IMR-90 (cell line): Measurements from ENCODE around the gene MRGPRF. TPM values are rescaled to one million over a fixed set of nuclear protein-coding genes. Genes with fewer than 3 reads are reported as not detected.

Source experiments
- ATAC-seq: fragments of 200-7000 bp; cut with Tn5 transposase; 2 replicates; pipeline ENCODE4 v1.9.1; 2020; ENCODE audit warnings: low read depth, mild to moderate bottlenecking, moderate library complexity
- BruUV-seq: library from RNA; stranded (reverse); fragments of 400-500 nt; replicated peaks from 2 replicates; lab custom pipeline; 2021; lab: Mats Ljungman, UMichigan
- CTCF ChIA-PET: fragments of 300-600 bp; formaldehyde crosslinking; extraction: SDS; loops from one replicate; lab custom pipeline; 2021; ENCODE audit warnings: antibody characterized with exemption; lab: Yijun Ruan, JAX
- POLR2A ChIA-PET: fragments of 300-600 bp; sonication (Branson Sonifier 250); formaldehyde crosslinking; loops from one replicate; lab custom pipeline; 2022; ENCODE audit warnings: antibody characterized with exemption; ENCODE audit not compliant: unreplicated experiment; lab: Charles Lee
- DNase-seq: peaks from one replicate; pipeline ENCODE4 v3.0.0; 2013
- H2AFZ ChIP-seq: replicated peaks from 2 replicates; pipeline ENCODE3; 2013; ENCODE audit warnings: low read length, mild to moderate bottlenecking; ENCODE audit not compliant: poor library complexity
- H2AK5ac ChIP-seq: 2 replicates; pipeline ENCODE4 v1.6.1; 2013; ENCODE audit warnings: low read depth, low read length, inconsistent platforms
- H2AK9ac ChIP-seq: replicated peaks from 2 replicates; pipeline ENCODE3; 2013; ENCODE audit warnings: mild to moderate bottlenecking, low read depth, low read length, moderate library complexity; ENCODE audit not compliant: poor library complexity
- H2BK120ac ChIP-seq: 2 replicates; pipeline ENCODE4 v1.6.1; 2013; ENCODE audit warnings: low read depth, low read length, inconsistent platforms
- H2BK15ac ChIP-seq: 3 replicates; pipeline ENCODE4 v1.6.1; 2013; ENCODE audit warnings: low read depth, low read length, inconsistent platforms
- H2BK20ac ChIP-seq: 2 replicates; pipeline ENCODE4 v1.6.1; 2013; ENCODE audit warnings: low read depth, mild to moderate bottlenecking, inconsistent platforms, low read length, moderate library complexity
- H2BK5ac ChIP-seq: 2 replicates; pipeline ENCODE4 v1.6.1; 2013; ENCODE audit warnings: mild to moderate bottlenecking, low read depth, low read length, inconsistent platforms; ENCODE audit not compliant: poor library complexity, severe bottlenecking
- H3K14ac ChIP-seq: replicated peaks from 2 replicates; pipeline ENCODE4 v1.6.1; 2013; ENCODE audit warnings: low read depth, low read length, inconsistent platforms
- H3K18ac ChIP-seq: 2 replicates; pipeline ENCODE4 v1.6.1; 2013; ENCODE audit warnings: low read depth, low read length, control low read depth
- H3K23ac ChIP-seq: 2 replicates; pipeline ENCODE4 v1.6.1; 2013; ENCODE audit warnings: low read depth, low read length, inconsistent platforms
- H3K27ac ChIP-seq: 2 replicates; pipeline ENCODE4 v1.5.1; 2013; ENCODE audit warnings: mild to moderate bottlenecking, control low read depth, low read length; ENCODE audit not compliant: insufficient read depth
- H3K27me3 ChIP-seq: 2 replicates; pipeline ENCODE4 v1.6.1; 2013; ENCODE audit warnings: low read length; ENCODE audit not compliant: control insufficient read depth, insufficient read depth
- H3K36me3 ChIP-seq: 2 replicates; pipeline ENCODE4 v1.6.1; 2013; ENCODE audit warnings: low read length, mixed read lengths; ENCODE audit not compliant: control insufficient read depth, insufficient read depth
- H3K4ac ChIP-seq: 2 replicates; pipeline ENCODE4 v1.6.1; 2013; ENCODE audit warnings: low read depth, low read length, inconsistent platforms
- H3K4me1 ChIP-seq: 2 replicates; pipeline ENCODE4 v1.6.1; 2013; ENCODE audit warnings: low read length, mixed read lengths; ENCODE audit not compliant: control insufficient read depth, insufficient read depth
- H3K4me2 ChIP-seq: 2 replicates; pipeline ENCODE4 v1.6.1; 2013; ENCODE audit warnings: low read depth, mild to moderate bottlenecking, control low read depth, low read length, moderate library complexity
- H3K4me3 ChIP-seq: 2 replicates; pipeline ENCODE4 v1.5.1; 2013; ENCODE audit warnings: low read depth, mild to moderate bottlenecking, control low read depth, low read length, moderate library complexity; ENCODE audit not compliant: insufficient read depth
- H3K56ac ChIP-seq: 2 replicates; pipeline ENCODE4 v1.6.1; 2013; ENCODE audit warnings: low read length, inconsistent platforms; ENCODE audit not compliant: insufficient read depth; ENCODE audit errors: extremely low read depth
- H3K79me1 ChIP-seq, 2 experiments: 2 replicates each; pipeline ENCODE4 v1.6.1; 2013; ENCODE audit warnings: low read length in 2 of 2, inconsistent platforms in 1 of 2, low read depth in 1 of 2
- H3K9ac ChIP-seq: 2 replicates; pipeline ENCODE4 v1.6.1; 2013; ENCODE audit warnings: low read depth, low read length, control low read depth
- H3K9me1 ChIP-seq: 2 replicates; pipeline ENCODE4 v1.6.1; 2013; ENCODE audit warnings: low read length, inconsistent platforms; ENCODE audit not compliant: insufficient read depth
- H3K9me3 ChIP-seq: 2 replicates; pipeline ENCODE4 v1.6.1; 2013; ENCODE audit warnings: low read length; ENCODE audit not compliant: control insufficient read depth, insufficient read depth
- H4K20me1 ChIP-seq: 2 replicates; pipeline ENCODE4 v1.6.1; 2013; ENCODE audit warnings: low read length, inconsistent platforms; ENCODE audit not compliant: insufficient read depth
- H4K5ac ChIP-seq: 2 replicates; pipeline ENCODE4 v1.6.1; 2013; ENCODE audit warnings: mild to moderate bottlenecking, low read depth, low read length, control low read depth
- H4K8ac ChIP-seq, 2 experiments: 2 replicates each; pipeline ENCODE4 v1.6.1; 2013; ENCODE audit warnings: low read depth in 2 of 2, low read length in 2 of 2, control low read depth in 1 of 2, inconsistent platforms in 1 of 2
- H4K91ac ChIP-seq: 2 replicates; pipeline ENCODE4 v1.6.1; 2013; ENCODE audit warnings: low read depth, low read length, inconsistent platforms; ENCODE audit not compliant: insufficient read depth
- FOS ChIP-seq: fragments of 150-350 bp; IDR thresholded peaks from 2 replicates; pipeline ENCODE4 v1.6.1; 2016; ENCODE audit warnings: low read depth, low read length
- MAFK ChIP-seq: IDR thresholded peaks from 2 replicates; pipeline ENCODE4 v1.6.1; 2012; ENCODE audit warnings: low read depth, low read length, improper control_type of control experiment
- MAZ ChIP-seq: IDR thresholded peaks from 2 replicates; pipeline ENCODE4 v1.6.1; 2012; ENCODE audit warnings: low read depth, mild to moderate bottlenecking, low read length, improper control_type of control experiment, moderate library complexity, borderline replicate concordance
- NFE2L2 ChIP-seq: fragments of 150-350 bp; IDR thresholded peaks from 2 replicates; pipeline ENCODE4 v1.6.1; 2016; ENCODE audit warnings: low read depth, mild to moderate bottlenecking, low read length
- POLR2A ChIP-seq: IDR thresholded peaks from 2 replicates; pipeline ENCODE4 v1.6.1; 2012; ENCODE audit warnings: mild to moderate bottlenecking, low read depth, low read length
- RCOR1 ChIP-seq: IDR thresholded peaks from 2 replicates; pipeline ENCODE4 v1.6.1; 2012; ENCODE audit warnings: mild to moderate bottlenecking, low read length, improper control_type of control experiment; ENCODE audit not compliant: insufficient replicate concordance
- RFX5 ChIP-seq: IDR thresholded peaks from 2 replicates; pipeline ENCODE4 v1.8.0; 2012; ENCODE audit warnings: low read depth, mild to moderate bottlenecking, low read length, moderate library complexity
- WGBS, 2 experiments: methylation state at CpG; one replicate each; pipeline versions ENCODE4 v1.1.5 to v1.1.7; 2013; ENCODE audit warnings: missing lambda C conversion rate in 2 of 2; ENCODE audit not compliant: insufficient read length in 1 of 2; ENCODE audit errors: extremely low coverage in 2 of 2; 5-methylcytosine and 5-hydroxymethylcytosine counted together
- dilution Hi-C: fragments of 300-500 bp; cut with HindIII; formaldehyde crosslinking; loops from one replicate; pipeline ENCODE4 v1.14.3; 2018; ENCODE audit warnings: low sequenced_read_pairs; ENCODE audit not compliant: unreplicated experiment
- in situ Hi-C: fragments of 300-500 bp; cut with MboI; formaldehyde crosslinking; loops from 3 replicates; pipeline ENCODE4 v1.14.3; 2019; ENCODE audit warnings: low sequenced_read_pairs, inconsistent platforms, mixed read lengths
- intact Hi-C: fragments of 100-400 bp; cut with micrococcal nuclease; formaldehyde crosslinking; loops from 2 replicates; pipeline ENCODE4 v1.10.0; 2022
- polyA plus RNA-seq, 3 experiments: library from polyadenylated mRNA; depleted of rRNA; stranded (reverse); fragments of >200 nt; gene quantifications; 2 replicates each; pipeline ENCODE4 v1.2.3, GENCODE V29; 2012; ENCODE audit warnings: low replicate concordance in 1 of 3
- total RNA-seq: library from RNA; depleted of rRNA; stranded (reverse); fragments of >200 nt; gene quantifications from 2 replicates; pipeline ENCODE4 v1.2.3, GENCODE V29; 2012
- TF ChIP-seq, protein P1 (sequence below): fragments of 150-350 bp; IDR thresholded peaks from 2 replicates; pipeline ENCODE4 v1.6.1; 2017; ENCODE audit warnings: mild to moderate bottlenecking, antibody characterized with exemption, low read length, low read depth
- TF ChIP-seq, protein P2 (sequence below): fragments of 150-350 bp; IDR thresholded peaks from 2 replicates; pipeline ENCODE4 v1.6.1; 2016; ENCODE audit warnings: low read depth, mild to moderate bottlenecking, low read length, moderate library complexity, borderline replicate concordance

The MRGPRF gene
- total and polyA plus RNA-seq, 2 of the 4 experiments (the other 2 are of a cell fraction): 6.3 to 28.8 TPM

DNA sequence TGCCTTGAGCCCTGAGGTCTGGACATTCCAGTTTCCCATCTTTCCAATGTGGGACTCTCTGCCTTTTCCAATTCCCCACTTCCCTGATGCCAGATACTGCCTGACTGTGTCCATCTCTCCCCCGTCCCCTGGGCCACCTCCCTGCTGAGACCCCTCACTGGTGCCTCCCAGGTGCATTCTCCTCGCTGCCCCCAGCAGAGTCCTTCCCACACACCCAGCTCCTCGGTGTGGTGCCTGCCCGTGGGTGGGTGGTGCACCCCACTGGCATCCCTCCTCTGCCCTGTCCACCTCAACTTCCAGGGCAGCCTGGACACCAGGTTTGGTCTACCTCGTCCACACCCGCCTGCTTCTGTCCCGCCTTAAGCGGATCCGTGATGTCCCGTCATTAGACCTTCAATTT is 4.9 kb upstream of the MRGPRF start:
- no peaks in the 10 kb centered on the region for H4K20me1 ChIP-seq
- no peak overlapping the region for H3K9ac ChIP-seq
- DNase-seq: no peak
- H3K56ac ChIP-seq: no peak overlapping the region
- no TSS peak for BruUV-seq
- H3K36me3 ChIP-seq: no peaks in the 10 kb centered on the region
- H2AK5ac ChIP-seq: no peak overlapping the region
- 90% methylated on average over 7 of the region's 10 CpGs; no CpG with 5 or more reads in 1 of the 2 experiments for WGBS, 2 experiments
- H4K91ac ChIP-seq: no peak overlapping the region
- ChIA-PET POLR2A (no interaction called here), CTCF (no interaction called here)
- H3K4me3 ChIP-seq: no peak overlapping the region
- H2AFZ ChIP-seq: no peak overlapping the region
- H3K14ac ChIP-seq: no peak overlapping the region
- H3K9me3 ChIP-seq: no peaks in the 10 kb centered on the region
- H3K4me2 ChIP-seq: no peak overlapping the region
- TF ChIP-seq, protein P1, sequence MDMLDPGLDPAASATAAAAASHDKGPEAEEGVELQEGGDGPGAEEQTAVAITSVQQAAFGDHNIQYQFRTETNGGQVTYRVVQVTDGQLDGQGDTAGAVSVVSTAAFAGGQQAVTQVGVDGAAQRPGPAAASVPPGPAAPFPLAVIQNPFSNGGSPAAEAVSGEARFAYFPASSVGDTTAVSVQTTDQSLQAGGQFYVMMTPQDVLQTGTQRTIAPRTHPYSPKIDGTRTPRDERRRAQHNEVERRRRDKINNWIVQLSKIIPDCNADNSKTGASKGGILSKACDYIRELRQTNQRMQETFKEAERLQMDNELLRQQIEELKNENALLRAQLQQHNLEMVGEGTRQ: no peak
- TF ChIP-seq RCOR1: no peak
- no peak for TF ChIP-seq POLR2A
- no peak for TF ChIP-seq MAZ
- no peak for TF ChIP-seq FOS
- no peak for TF ChIP-seq RFX5
- no peak for TF ChIP-seq MAFK
- TF ChIP-seq NFE2L2: no peak
- TF ChIP-seq, protein P2, sequence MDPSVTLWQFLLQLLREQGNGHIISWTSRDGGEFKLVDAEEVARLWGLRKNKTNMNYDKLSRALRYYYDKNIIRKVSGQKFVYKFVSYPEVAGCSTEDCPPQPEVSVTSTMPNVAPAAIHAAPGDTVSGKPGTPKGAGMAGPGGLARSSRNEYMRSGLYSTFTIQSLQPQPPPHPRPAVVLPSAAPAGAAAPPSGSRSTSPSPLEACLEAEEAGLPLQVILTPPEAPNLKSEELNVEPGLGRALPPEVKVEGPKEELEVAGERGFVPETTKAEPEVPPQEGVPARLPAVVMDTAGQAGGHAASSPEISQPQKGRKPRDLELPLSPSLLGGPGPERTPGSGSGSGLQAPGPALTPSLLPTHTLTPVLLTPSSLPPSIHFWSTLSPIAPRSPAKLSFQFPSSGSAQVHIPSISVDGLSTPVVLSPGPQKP: no peak
- intact Hi-C loops (no loop called here), dilution Hi-C loops (no loop called here), in situ Hi-C loops (no loop called here)
- no peak overlapping the region for H3K23ac ChIP-seq
- H2BK5ac ChIP-seq: no peak overlapping the region
- H3K4ac ChIP-seq: no peak overlapping the region
- H2BK120ac ChIP-seq: no peak overlapping the region
- no peaks in the 10 kb centered on the region for H3K9me1 ChIP-seq
- H4K8ac ChIP-seq: no peak overlapping the region
- H3K18ac ChIP-seq: no peak overlapping the region
- H2BK15ac ChIP-seq: no peak overlapping the region
- H3K79me1 ChIP-seq: no peaks in the 10 kb centered on the region; a peak in 1 of 4 replicates
- H2AK9ac ChIP-seq: no peak overlapping the region
- ATAC-seq: no peak
- H4K5ac ChIP-seq: no peak overlapping the region
- no peaks in the 10 kb centered on the region for H3K27me3 ChIP-seq
- no peak overlapping the region for H3K27ac ChIP-seq
- no peak overlapping the region for H2BK20ac ChIP-seq
- peaks cover 15% of the 10 kb centered on the region for H3K4me1 ChIP-seq
